ENCODE measurements around the gene TMOD1.
A peak's percentile ranks its signal among the peaks of the same experiment; 100 is the strongest.
"Not testable (repeated sequence)": the region's sequence is repeated elsewhere in the genome, so short reads cannot be mapped to it uniquely, and the experiment has no call there.

The TMOD1 gene

DNA sequence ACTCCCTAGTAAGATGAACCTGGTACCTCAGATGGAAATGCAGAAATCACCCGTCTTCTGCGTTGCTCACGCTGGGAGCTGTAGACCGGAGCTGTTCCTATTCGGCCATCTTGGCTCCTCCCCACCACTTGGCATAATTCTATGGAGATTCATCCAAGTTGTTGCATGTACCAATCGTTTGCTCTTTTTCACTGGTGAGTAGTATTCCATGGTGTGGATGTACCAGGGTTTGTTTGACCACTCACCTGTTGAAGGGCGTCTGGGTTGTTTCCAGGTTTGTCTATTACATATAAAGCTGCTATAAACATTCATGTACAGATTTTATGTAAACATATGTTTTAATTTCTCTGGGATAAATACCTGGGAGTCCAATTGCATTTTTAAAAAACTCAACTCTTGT, 85.4 kb downstream of the TMOD1 start:
- H3K36me3 ChIP-seq (ENCODE audit: control insufficient read depth in 2 of 2, insufficient read depth in 2 of 2, low read length in 2 of 2); H3K9me3 ChIP-seq (ENCODE audit: control insufficient read depth in 2 of 2, low read length in 2 of 2); H3K4me3 ChIP-seq (ENCODE audit: low read length in 2 of 2); H3K4me1 ChIP-seq (ENCODE audit: control insufficient read depth in 2 of 2, insufficient read depth in 2 of 2, low read length in 2 of 2); H3K27ac ChIP-seq (ENCODE audit: low read depth in 2 of 2, low read length in 2 of 2); H3K27me3 ChIP-seq (ENCODE audit: control insufficient read depth in 2 of 2, insufficient read depth in 2 of 2, low read length in 2 of 2); H3K9ac ChIP-seq (ENCODE audit: low read depth in 1 of 2, low read length in 2 of 2): not testable (repeated sequence)

DNA sequence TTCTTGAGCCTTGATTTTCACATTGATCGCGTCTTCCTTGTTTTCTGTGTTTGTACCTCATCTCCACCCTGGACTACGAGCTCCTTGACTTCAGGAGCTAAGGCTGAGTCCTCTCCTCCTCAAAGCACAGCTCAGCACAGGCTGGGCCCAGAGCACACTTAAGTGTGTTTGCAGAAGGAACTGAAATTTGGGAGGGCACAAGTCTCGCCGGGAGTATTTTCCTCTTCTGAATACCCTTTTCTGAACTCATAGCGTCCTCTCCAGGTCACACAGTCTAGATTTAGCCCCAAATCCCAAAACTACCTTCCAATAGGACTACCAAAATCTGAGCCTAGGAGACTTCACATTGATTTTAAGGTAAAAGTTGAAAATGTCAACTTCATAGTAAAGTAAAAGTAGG, 90.1 kb downstream of the TMOD1 start:
- Histone ChIP-seq H3K36me3 (ENCODE audit: control insufficient read depth in 2 of 2, insufficient read depth in 2 of 2, low read length in 2 of 2) (no peaks in the 10 kb centered on the region), H3K27me3 (ENCODE audit: control insufficient read depth in 2 of 2, insufficient read depth in 2 of 2, low read length in 2 of 2) (no peaks in the 10 kb centered on the region), H3K9ac (ENCODE audit: low read depth in 1 of 2, low read length in 2 of 2) (no peak overlapping the region), H3K4me1 (ENCODE audit: control insufficient read depth in 2 of 2, insufficient read depth in 2 of 2, low read length in 2 of 2) (no peaks in the 10 kb centered on the region), H3K9me3 (ENCODE audit: control insufficient read depth in 2 of 2, low read length in 2 of 2) (no peaks in the 10 kb centered on the region), H3K4me3 (ENCODE audit: low read length in 2 of 2) (no peak overlapping the region), H3K27ac (ENCODE audit: low read depth in 2 of 2, low read length in 2 of 2) (no peak overlapping the region)

DNA sequence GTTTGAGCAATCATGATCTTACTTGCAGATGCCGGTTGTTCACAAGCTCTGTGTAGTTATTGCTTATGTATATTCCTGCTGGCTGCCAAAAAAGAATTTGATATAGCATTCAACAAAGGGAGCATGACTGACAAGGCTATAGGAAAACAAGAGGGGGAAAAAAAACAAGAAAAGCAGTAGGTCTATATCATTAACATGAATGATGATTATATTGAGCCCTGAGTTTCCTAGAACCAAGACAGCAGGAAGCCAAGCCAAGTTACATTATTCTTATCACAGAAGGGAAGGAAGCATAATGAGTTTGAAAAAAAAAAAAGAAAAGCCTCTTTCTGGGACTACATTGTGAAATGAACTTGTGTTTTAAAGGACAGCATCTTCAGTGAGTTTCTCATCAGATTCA, 90.7 kb downstream of the TMOD1 start:
- Histone ChIP-seq H3K9ac (ENCODE audit: low read depth in 1 of 2, low read length in 2 of 2) (no peak overlapping the region), H3K9me3 (ENCODE audit: control insufficient read depth in 2 of 2, low read length in 2 of 2) (no peaks in the 10 kb centered on the region), H3K36me3 (ENCODE audit: control insufficient read depth in 2 of 2, insufficient read depth in 2 of 2, low read length in 2 of 2) (no peaks in the 10 kb centered on the region), H3K4me3 (ENCODE audit: low read length in 2 of 2) (no peak overlapping the region), H3K27ac (ENCODE audit: low read depth in 2 of 2, low read length in 2 of 2) (no peak overlapping the region), H3K27me3 (ENCODE audit: control insufficient read depth in 2 of 2, insufficient read depth in 2 of 2, low read length in 2 of 2) (no peaks in the 10 kb centered on the region), H3K4me1 (ENCODE audit: control insufficient read depth in 2 of 2, insufficient read depth in 2 of 2, low read length in 2 of 2) (no peaks in the 10 kb centered on the region)

DNA sequence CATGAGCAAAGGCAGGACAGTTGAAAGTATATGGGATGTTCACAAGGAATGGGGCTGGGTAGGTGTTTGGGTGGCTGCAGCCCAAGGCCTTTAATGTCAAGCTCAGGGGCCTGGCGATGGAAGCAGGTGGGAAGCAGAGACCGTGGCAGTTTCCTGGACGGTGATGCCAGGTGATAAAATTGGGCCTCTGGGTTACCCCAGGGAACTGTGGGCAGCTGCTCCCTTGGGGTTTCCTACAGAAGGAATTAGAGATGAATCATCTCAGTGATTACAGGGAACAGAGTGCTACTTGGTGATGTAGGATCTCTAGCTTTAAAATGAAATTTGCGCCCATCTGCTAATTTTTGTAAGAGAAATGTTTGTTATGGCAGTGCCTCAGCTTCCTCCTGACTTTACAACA, 92.5 kb downstream of the TMOD1 start:
- Histone ChIP-seq H3K4me1 (ENCODE audit: control insufficient read depth in 2 of 2, insufficient read depth in 2 of 2, low read length in 2 of 2) (peaks cover 3 to 4% of the 10 kb centered on the region in 2 donors), H3K9ac (ENCODE audit: low read depth in 1 of 2, low read length in 2 of 2) (no peak overlapping the region), H3K27me3 (ENCODE audit: control insufficient read depth in 2 of 2, insufficient read depth in 2 of 2, low read length in 2 of 2) (no peaks in the 10 kb centered on the region), H3K27ac (ENCODE audit: low read depth in 2 of 2, low read length in 2 of 2) (no peak overlapping the region), H3K36me3 (ENCODE audit: control insufficient read depth in 2 of 2, insufficient read depth in 2 of 2, low read length in 2 of 2) (no peaks in the 10 kb centered on the region), H3K4me3 (ENCODE audit: low read length in 2 of 2) (no peak overlapping the region), H3K9me3 (ENCODE audit: control insufficient read depth in 2 of 2, low read length in 2 of 2) (no peaks in the 10 kb centered on the region)

DNA sequence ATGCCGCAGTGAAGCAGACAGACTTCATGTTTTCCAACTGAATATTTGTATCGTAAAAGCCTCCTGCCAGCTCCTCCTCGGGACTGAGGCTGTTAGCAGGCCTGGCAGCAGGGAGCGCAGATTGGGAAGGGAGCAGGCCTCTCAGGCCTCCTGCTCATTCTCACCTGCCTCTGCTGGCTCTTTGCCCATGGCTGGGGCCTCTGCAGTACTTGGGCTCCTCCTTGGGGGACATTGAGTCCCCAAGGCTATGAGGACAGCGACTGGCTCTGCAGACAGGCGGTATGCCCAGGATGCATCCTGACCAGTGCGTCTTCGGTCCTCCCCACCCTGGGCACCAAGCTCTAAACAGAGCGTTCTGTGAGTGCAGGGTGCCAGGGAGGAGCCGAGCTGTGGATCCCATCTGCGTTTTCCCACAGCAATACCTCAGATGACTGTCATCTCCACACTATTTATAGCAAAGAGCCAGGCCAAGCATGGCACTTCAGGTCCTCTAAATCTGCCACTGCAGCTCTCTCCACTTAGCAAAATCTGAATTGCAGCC, 93.0 kb downstream of the TMOD1 start:
- Histone ChIP-seq H3K4me1 (ENCODE audit: control insufficient read depth in 2 of 2, insufficient read depth in 2 of 2, low read length in 2 of 2) (peaks cover 3 to 4% of the 10 kb centered on the region in 2 donors), H3K27ac (ENCODE audit: low read depth in 2 of 2, low read length in 2 of 2) (no peak overlapping the region)

DNA sequence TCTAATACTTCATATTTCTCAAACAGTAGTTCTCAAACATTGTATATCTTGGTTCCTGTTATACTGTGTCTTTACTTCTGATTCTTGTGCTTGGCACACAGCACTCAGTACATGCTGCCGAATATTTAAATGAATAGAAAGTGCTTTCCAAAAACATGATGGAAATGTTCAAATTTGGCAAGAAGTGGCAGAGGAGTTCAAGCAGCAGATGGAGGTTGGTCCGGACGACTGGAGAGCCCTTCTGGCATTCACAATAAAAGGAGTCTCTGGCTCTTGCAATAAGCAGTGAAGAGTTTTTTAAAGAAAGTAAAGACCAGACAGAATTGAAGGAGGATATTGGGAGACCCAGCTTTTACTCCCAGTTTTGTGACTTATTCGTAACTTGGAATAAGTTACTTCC, 95.4 kb downstream of the TMOD1 start:
- H3K27me3 ChIP-seq (ENCODE audit: control insufficient read depth in 2 of 2, insufficient read depth in 2 of 2, low read length in 2 of 2) = no peaks in the 10 kb centered on the region
- peaks cover 12% of the 10 kb centered on the region in 2 donors for H3K4me1 ChIP-seq (ENCODE audit: control insufficient read depth in 2 of 2, insufficient read depth in 2 of 2, low read length in 2 of 2)
- no peak overlapping the region for H3K4me3 ChIP-seq (ENCODE audit: low read length in 2 of 2)
- H3K27ac ChIP-seq (ENCODE audit: low read depth in 2 of 2, low read length in 2 of 2) = no peak overlapping the region
- no peaks in the 10 kb centered on the region for H3K9me3 ChIP-seq (ENCODE audit: control insufficient read depth in 2 of 2, low read length in 2 of 2)
- peaks cover 0 to 6% of the 10 kb centered on the region in 2 donors for H3K36me3 ChIP-seq (ENCODE audit: control insufficient read depth in 2 of 2, insufficient read depth in 2 of 2, low read length in 2 of 2)
- H3K9ac ChIP-seq (ENCODE audit: low read depth in 1 of 2, low read length in 2 of 2) = no peak overlapping the region

More for the DNA sequence above, 93.0 kb downstream of the TMOD1 start:
- no peak overlapping the region for H3K4me3 ChIP-seq (ENCODE audit: low read length in 2 of 2)
- no peaks in the 10 kb centered on the region for H3K9me3 ChIP-seq (ENCODE audit: control insufficient read depth in 2 of 2, low read length in 2 of 2)
- no peak overlapping the region for H3K9ac ChIP-seq (ENCODE audit: low read depth in 1 of 2, low read length in 2 of 2)
- H3K27me3 ChIP-seq (ENCODE audit: control insufficient read depth in 2 of 2, insufficient read depth in 2 of 2, low read length in 2 of 2) = no peaks in the 10 kb centered on the region
- no peaks in the 10 kb centered on the region for H3K36me3 ChIP-seq (ENCODE audit: control insufficient read depth in 2 of 2, insufficient read depth in 2 of 2, low read length in 2 of 2)

DNA sequence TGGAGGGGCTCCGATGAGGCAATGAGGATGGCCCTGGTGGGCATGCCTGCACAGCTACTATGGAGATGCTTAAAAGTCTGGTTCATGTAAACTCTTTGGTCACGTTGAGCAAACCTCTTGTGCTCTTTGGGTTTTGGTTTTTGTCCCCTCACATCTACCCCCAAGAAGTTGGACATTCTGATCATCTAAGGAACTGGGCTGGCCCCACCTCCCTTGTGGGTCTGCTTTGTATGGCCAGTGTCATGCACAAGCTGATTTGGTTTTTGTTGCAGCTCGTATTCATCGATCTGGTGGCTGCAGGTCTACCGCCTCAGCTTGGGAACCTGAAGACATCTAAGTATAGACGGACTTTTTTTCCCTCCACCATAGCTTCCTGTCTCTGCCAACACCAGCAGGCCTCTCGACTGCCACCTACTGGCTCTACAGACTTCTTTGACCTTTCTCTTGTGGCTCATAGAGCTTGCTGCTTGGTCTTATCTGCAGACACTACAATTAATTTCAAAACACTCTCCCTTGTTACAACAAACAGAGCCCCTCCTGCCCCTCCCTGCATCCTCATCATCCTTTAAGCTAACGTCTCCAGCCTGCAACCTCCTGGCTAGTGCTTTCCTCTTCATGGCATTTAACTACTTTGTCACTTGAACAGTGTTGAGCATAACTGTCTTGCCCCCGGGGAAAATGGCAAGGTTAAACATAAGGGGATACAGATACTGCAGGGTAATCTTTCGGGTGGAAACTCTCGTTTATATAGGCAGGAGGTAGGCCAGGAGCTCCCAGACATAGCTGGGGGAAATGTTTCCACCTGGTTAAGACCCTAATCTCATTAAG, 97.2 kb downstream of the TMOD1 start:
- Histone ChIP-seq H3K4me3 (ENCODE audit: low read length in 2 of 2) (no peak overlapping the region), H3K9ac (ENCODE audit: low read depth in 1 of 2, low read length in 2 of 2) (no peak overlapping the region), H3K27me3 (ENCODE audit: control insufficient read depth in 2 of 2, insufficient read depth in 2 of 2, low read length in 2 of 2) (no peaks in the 10 kb centered on the region), H3K27ac (ENCODE audit: low read depth in 2 of 2, low read length in 2 of 2) (no peak overlapping the region), H3K4me1 (ENCODE audit: control insufficient read depth in 2 of 2, insufficient read depth in 2 of 2, low read length in 2 of 2) (peaks cover 12 to 14% of the 10 kb centered on the region in 2 donors), H3K9me3 (ENCODE audit: control insufficient read depth in 2 of 2, low read length in 2 of 2) (no peaks in the 10 kb centered on the region), H3K36me3 (ENCODE audit: control insufficient read depth in 2 of 2, insufficient read depth in 2 of 2, low read length in 2 of 2) (peaks cover 9 to 22% of the 10 kb centered on the region in 2 donors)

DNA sequence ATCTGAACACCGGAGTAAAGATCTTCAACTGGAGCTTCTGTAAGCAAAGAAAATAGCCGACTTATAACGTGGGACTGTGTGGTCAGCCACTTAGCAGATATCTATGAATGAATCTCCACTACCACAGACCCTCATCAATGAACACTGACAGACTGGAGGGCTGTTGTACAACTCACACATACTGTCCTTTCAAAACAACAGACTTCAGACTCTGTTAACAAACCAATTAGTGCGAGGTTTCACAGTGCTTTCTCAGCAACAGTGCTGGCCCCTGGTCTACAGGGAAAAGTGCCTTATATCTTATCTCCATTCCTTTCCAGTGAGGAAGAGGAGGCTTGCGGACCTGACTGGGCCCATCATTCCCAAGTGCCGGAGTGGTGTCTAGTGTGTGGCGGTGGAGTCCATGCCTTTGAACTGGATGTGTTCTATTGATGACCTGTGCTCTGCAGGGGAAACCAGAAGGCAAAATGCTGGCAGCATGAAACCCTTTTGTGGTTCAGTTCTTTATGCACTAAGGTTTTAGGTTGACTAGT, 97.9 kb downstream of the TMOD1 start:
- H3K36me3 ChIP-seq (ENCODE audit: control insufficient read depth in 2 of 2, insufficient read depth in 2 of 2, low read length in 2 of 2) = peaks cover 13 to 26% of the 10 kb centered on the region in 2 donors
- H3K27ac ChIP-seq (ENCODE audit: low read depth in 2 of 2, low read length in 2 of 2) = no peak overlapping the region
- no peaks in the 10 kb centered on the region for H3K27me3 ChIP-seq (ENCODE audit: control insufficient read depth in 2 of 2, insufficient read depth in 2 of 2, low read length in 2 of 2)
- no peak overlapping the region for H3K9ac ChIP-seq (ENCODE audit: low read depth in 1 of 2, low read length in 2 of 2)
- peaks cover 12 to 14% of the 10 kb centered on the region in 2 donors for H3K4me1 ChIP-seq (ENCODE audit: control insufficient read depth in 2 of 2, insufficient read depth in 2 of 2, low read length in 2 of 2)
- no peak overlapping the region for H3K4me3 ChIP-seq (ENCODE audit: low read length in 2 of 2)
- H3K9me3 ChIP-seq (ENCODE audit: control insufficient read depth in 2 of 2, low read length in 2 of 2) = no peaks in the 10 kb centered on the region

DNA sequence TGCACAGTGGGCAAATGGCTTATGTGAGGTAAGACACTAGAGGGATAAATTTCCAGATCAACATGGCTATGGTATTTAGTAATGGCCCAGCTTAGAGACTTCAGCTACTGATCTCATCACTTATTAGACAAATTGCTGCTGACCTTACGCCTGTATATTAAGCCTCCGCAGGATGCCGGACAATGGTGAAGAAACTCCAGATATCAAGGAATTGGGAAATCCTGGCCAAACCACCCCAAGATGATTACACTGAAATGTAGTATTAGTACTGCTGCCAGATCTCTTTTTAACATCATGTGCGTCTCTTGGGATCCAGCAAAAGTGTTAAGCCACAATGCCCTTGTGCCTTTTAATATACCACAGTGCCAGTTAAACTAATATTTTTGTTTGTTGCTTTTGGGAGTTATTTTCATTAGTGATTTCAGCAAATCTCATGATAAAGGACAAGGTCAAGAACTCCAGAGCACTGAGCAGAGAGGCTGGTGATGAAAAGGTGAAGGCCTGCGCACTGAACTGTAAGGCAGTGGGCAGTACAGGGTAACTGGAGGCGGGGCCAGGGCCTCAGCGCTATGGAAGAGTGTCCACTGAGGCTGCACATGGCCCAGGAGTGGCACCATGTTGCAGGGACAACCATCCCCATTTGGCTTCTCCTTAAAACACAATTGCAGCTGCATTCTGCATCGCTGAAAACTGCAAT, 99.2 kb downstream of the TMOD1 start:
- H3K36me3 ChIP-seq (ENCODE audit: control insufficient read depth in 2 of 2, insufficient read depth in 2 of 2, low read length in 2 of 2) = peaks cover 26 to 39% of the 10 kb centered on the region in 2 donors
- no peaks in the 10 kb centered on the region for H3K27me3 ChIP-seq (ENCODE audit: control insufficient read depth in 2 of 2, insufficient read depth in 2 of 2, low read length in 2 of 2)
- H3K4me1 ChIP-seq (ENCODE audit: control insufficient read depth in 2 of 2, insufficient read depth in 2 of 2, low read length in 2 of 2) = peaks cover 12 to 14% of the 10 kb centered on the region in 2 donors
- no peak overlapping the region for H3K9ac ChIP-seq (ENCODE audit: low read depth in 1 of 2, low read length in 2 of 2)
- peak overlapping the region in 1 of 2 donors; percentile 35 for H3K27ac ChIP-seq (ENCODE audit: low read depth in 2 of 2, low read length in 2 of 2)
- no peaks in the 10 kb centered on the region for H3K9me3 ChIP-seq (ENCODE audit: control insufficient read depth in 2 of 2, low read length in 2 of 2)
- no peak overlapping the region for H3K4me3 ChIP-seq (ENCODE audit: low read length in 2 of 2)

All from mucosa of rectum (tissue), 2 donors.